T-helper 2 cell treated with Interferon-gamma antibody and Interleukin-4, amounts not matched to agents 5 μg/mL and 100 μg/mL, for 36 hours (primary cell): Measurements from ENCODE around the gene HRH2.

Source experiments
- DNase-seq: peaks from one replicate; pipeline ENCODE4 v3.0.0; 2021; ENCODE audit warnings: low spot score
- H3K27ac Mint-ChIP-seq: one replicate; pipeline ENCODE4 v1.8.0; 2021; ENCODE audit warnings: mild to moderate bottlenecking, mixed read lengths
- H3K27me3 Mint-ChIP-seq: one replicate; pipeline ENCODE4 v1.8.0; 2021; ENCODE audit warnings: low read depth, mixed read lengths
- H3K36me3 Mint-ChIP-seq: one replicate; pipeline ENCODE4 v1.8.0; 2021; ENCODE audit warnings: low read depth, mixed read lengths
- H3K4me1 Mint-ChIP-seq: one replicate; pipeline ENCODE4 v1.8.0; 2021; ENCODE audit warnings: low read depth, mixed read lengths
- H3K4me3 Mint-ChIP-seq: one replicate; pipeline ENCODE4 v1.8.0; 2022; ENCODE audit warnings: mild to moderate bottlenecking, moderate library complexity, mixed read lengths
- H3K9me3 Mint-ChIP-seq: one replicate; pipeline ENCODE4 v1.8.0; 2021; ENCODE audit warnings: mixed read lengths

The HRH2 gene

GRCh38 chr5:175675873-175676272 is 18.0 kb downstream of the HRH2 start:
- Mint-ChIP-seq H3K4me1 (peaks cover 37% of the 10 kb centered on the region), H3K36me3 (peaks cover 9% of the 10 kb centered on the region), H3K4me3 (no peak overlapping the region), H3K27ac (no peak overlapping the region), H3K9me3 (no peaks in the 10 kb centered on the region), H3K27me3 (no peaks in the 10 kb centered on the region)
- DNase-seq: no peak

- H3K4me3 Mint-ChIP-seq: no peak overlapping the region
These were observed 19.7 kb downstream of the HRH2 start for GRCh38 chr5:175677571-175677970.

GRCh38 chr5:175678074-175678473 is 20.2 kb downstream of the HRH2 start:
- Mint-ChIP-seq H3K27me3 (no peaks in the 10 kb centered on the region), H3K27ac (no peak overlapping the region), H3K36me3 (peaks cover 10% of the 10 kb centered on the region), H3K4me1 (peaks cover 32% of the 10 kb centered on the region), H3K4me3 (no peak overlapping the region), H3K9me3 (no peaks in the 10 kb centered on the region)
- no peak for DNase-seq

More at GRCh38 chr5:175677571-175677970, 19.7 kb downstream of the HRH2 start:
- DNase-seq: no peak
- Mint-ChIP-seq H3K4me1 (peaks cover 32% of the 10 kb centered on the region), H3K27me3 (no peaks in the 10 kb centered on the region), H3K36me3 (peaks cover 9% of the 10 kb centered on the region), H3K27ac (no peak overlapping the region), H3K9me3 (no peaks in the 10 kb centered on the region)

- peaks cover 33% of the 10 kb centered on the region for H3K4me1 Mint-ChIP-seq
- H3K36me3 Mint-ChIP-seq: peaks cover 14% of the 10 kb centered on the region
- DNase-seq: no peak
- H3K4me3 Mint-ChIP-seq: no peak overlapping the region
- no peak overlapping the region for H3K27ac Mint-ChIP-seq
- no peaks in the 10 kb centered on the region for H3K9me3 Mint-ChIP-seq
- no peaks in the 10 kb centered on the region for H3K27me3 Mint-ChIP-seq
These were observed 21.5 kb downstream of the HRH2 start for GRCh38 chr5:175679411-175679810.

- Mint-ChIP-seq H3K27ac (no peak overlapping the region), H3K4me1 (peaks cover 30% of the 10 kb centered on the region), H3K27me3 (no peaks in the 10 kb centered on the region), H3K4me3 (no peak overlapping the region), H3K9me3 (no peaks in the 10 kb centered on the region), H3K36me3 (peaks cover 19% of the 10 kb centered on the region)
- no peak for DNase-seq
These were observed 22.1 kb downstream of the HRH2 start for GRCh38 chr5:175680020-175680419.

- no peak for DNase-seq
- Mint-ChIP-seq H3K27me3 (no peaks in the 10 kb centered on the region), H3K4me1 (peaks cover 27% of the 10 kb centered on the region), H3K4me3 (no peak overlapping the region), H3K27ac (no peak overlapping the region), H3K36me3 (peaks cover 19% of the 10 kb centered on the region), H3K9me3 (no peaks in the 10 kb centered on the region)
These were observed 22.6 kb downstream of the HRH2 start for GRCh38 chr5:175680463-175680862.

- Mint-ChIP-seq H3K4me1 (peaks cover 23% of the 10 kb centered on the region), H3K9me3 (no peaks in the 10 kb centered on the region), H3K27ac (no peak overlapping the region), H3K36me3 (peaks cover 17% of the 10 kb centered on the region), H3K4me3 (no peak overlapping the region), H3K27me3 (no peaks in the 10 kb centered on the region)
- no peak for DNase-seq
These were observed 23.4 kb downstream of the HRH2 start for GRCh38 chr5:175681045-175681967.

GRCh38 chr5:175681968-175682340 is 24.1 kb downstream of the HRH2 start:
- no peak overlapping the region for H3K4me3 Mint-ChIP-seq
- no peak for DNase-seq
- H3K27ac Mint-ChIP-seq: no peak overlapping the region
- H3K27me3 Mint-ChIP-seq: no peaks in the 10 kb centered on the region
- peaks cover 22% of the 10 kb centered on the region for H3K4me1 Mint-ChIP-seq
- peaks cover 16% of the 10 kb centered on the region for H3K36me3 Mint-ChIP-seq
- H3K9me3 Mint-ChIP-seq: no peaks in the 10 kb centered on the region

- no peaks in the 10 kb centered on the region for H3K9me3 Mint-ChIP-seq
- no peak overlapping the region for H3K4me3 Mint-ChIP-seq
- no peak for DNase-seq
- H3K36me3 Mint-ChIP-seq: peaks cover 14% of the 10 kb centered on the region
- H3K27me3 Mint-ChIP-seq: no peaks in the 10 kb centered on the region
- no peak overlapping the region for H3K27ac Mint-ChIP-seq
- peaks cover 15% of the 10 kb centered on the region for H3K4me1 Mint-ChIP-seq
These were observed 24.8 kb downstream of the HRH2 start for GRCh38 chr5:175682664-175683063.

- Mint-ChIP-seq H3K27me3 (no peaks in the 10 kb centered on the region), H3K4me1 (peaks cover 13% of the 10 kb centered on the region), H3K9me3 (no peaks in the 10 kb centered on the region), H3K4me3 (no peak overlapping the region), H3K36me3 (peaks cover 14% of the 10 kb centered on the region), H3K27ac (no peak overlapping the region)
- DNase-seq: no peak
These were observed 25.4 kb downstream of the HRH2 start for GRCh38 chr5:175683231-175683630.

GRCh38 chr5:175683921-175684320 is 26.1 kb downstream of the HRH2 start:
- no peak for DNase-seq
- H3K9me3 Mint-ChIP-seq: no peaks in the 10 kb centered on the region
- H3K4me3 Mint-ChIP-seq: no peak overlapping the region
- H3K36me3 Mint-ChIP-seq: peaks cover 14% of the 10 kb centered on the region
- no peaks in the 10 kb centered on the region for H3K27me3 Mint-ChIP-seq
- H3K4me1 Mint-ChIP-seq: peaks cover 12% of the 10 kb centered on the region
- H3K27ac Mint-ChIP-seq: no peak overlapping the region

GRCh38 chr5:175684931-175685330 is 27.1 kb downstream of the HRH2 start:
- Mint-ChIP-seq H3K36me3 (peaks cover 16% of the 10 kb centered on the region), H3K4me3 (no peak overlapping the region), H3K27ac (no peak overlapping the region), H3K4me1 (peaks cover 12% of the 10 kb centered on the region), H3K9me3 (no peaks in the 10 kb centered on the region), H3K27me3 (no peaks in the 10 kb centered on the region)
- DNase-seq: no peak

- H3K27me3 Mint-ChIP-seq: no peaks in the 10 kb centered on the region
- no peaks in the 10 kb centered on the region for H3K9me3 Mint-ChIP-seq
- DNase-seq: no peak
- no peak overlapping the region for H3K27ac Mint-ChIP-seq
- H3K36me3 Mint-ChIP-seq: peaks cover 21% of the 10 kb centered on the region
- H3K4me3 Mint-ChIP-seq: no peak overlapping the region
- H3K4me1 Mint-ChIP-seq: peaks cover 18% of the 10 kb centered on the region
These were observed 28.0 kb downstream of the HRH2 start for GRCh38 chr5:175685701-175686350.

- H3K9me3 Mint-ChIP-seq: no peaks in the 10 kb centered on the region
- no peak overlapping the region for H3K4me3 Mint-ChIP-seq
- peaks cover 23% of the 10 kb centered on the region for H3K36me3 Mint-ChIP-seq
- H3K4me1 Mint-ChIP-seq: peaks cover 21% of the 10 kb centered on the region
- H3K27me3 Mint-ChIP-seq: no peaks in the 10 kb centered on the region
- DNase-seq: no peak
- H3K27ac Mint-ChIP-seq: no peak overlapping the region
These were observed 28.5 kb downstream of the HRH2 start for GRCh38 chr5:175686396-175686795.
